HG02763 (cell line): ENCODE measurements around the gene EXTL1.

Experiments used
- ATAC-seq: cut with Tn5 transposase; IDR thresholded peaks from one replicate; pipeline ENCODE4 v1.9.1; 2021; ENCODE audit warnings: mild to moderate bottlenecking, moderate library complexity; ENCODE audit not compliant: unreplicated experiment

Gene EXTL1

DNA sequence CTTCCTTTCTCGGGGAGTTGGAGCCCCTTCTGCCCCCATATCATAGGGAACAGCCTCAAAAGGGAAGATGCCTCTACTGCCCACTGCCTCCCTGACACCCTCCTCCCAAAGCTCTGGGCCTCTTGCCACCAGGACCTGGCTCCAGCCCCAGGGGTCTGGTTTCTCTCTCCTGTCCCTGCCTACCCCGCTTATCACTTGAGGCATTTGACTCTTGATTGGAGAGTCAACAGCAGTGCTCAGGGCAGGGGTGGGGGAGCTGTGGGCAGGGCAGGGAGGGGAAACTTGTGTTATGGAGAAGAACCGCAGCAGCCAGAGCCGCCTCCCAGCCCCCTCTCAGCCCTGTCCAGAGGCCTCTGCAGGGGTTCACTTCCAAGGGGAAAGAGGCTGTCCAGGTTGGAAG, 45.3 kb downstream of the EXTL1 start:
- ATAC-seq = no peak

DNA sequence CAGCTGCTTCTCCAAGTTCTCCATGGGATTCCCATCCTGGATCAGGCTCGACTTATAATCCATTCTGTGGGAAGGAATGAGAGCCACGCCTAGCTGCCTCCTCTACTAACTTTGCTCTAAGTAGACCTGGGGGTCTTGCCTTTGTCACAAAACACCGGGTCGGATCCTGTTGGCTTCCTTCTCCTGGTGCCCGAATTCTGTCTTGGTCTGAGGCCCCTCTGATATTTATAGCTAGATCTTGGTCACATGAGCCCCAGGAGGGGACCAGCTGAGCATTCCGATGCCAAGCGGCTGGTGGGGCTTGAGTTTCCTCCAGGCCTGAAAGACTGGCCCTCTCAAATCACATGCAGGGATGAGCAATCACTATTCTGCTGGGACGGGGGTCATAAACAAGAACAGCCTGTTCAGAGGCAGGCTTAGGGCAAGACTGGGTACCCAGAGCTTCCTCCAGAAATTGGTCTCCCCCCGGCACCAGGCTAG, 45.9 kb downstream of the EXTL1 start, which contains the start of gene TRIM63:
TRIM63 (minus strand) TSS at position 199 of the 480 bp plus-strand sequence; CDS start at position 63, 136 bp downstream.
- no peak for ATAC-seq

DNA sequence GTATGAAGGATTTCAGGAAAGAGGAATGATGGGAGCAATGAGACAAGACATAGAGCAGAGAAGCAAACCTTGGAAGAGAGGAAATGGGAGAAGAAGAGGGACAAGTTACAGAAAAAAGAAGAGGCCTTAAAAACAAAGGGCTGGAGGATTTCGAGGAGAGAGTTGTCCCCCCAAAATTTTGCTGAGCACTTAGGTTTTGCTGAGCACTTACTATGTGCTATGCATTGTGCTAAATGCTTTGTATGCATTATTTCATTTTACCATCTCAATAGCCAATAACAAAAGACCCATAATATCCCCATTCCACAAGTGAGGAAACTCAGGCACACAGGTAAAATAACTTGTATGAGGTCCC, 48.3 kb downstream of the EXTL1 start:
- ATAC-seq = no peak

- ATAC-seq = no peak
Observed at GRCh38 chr1:26070296-26070962, 48.9 kb downstream of the EXTL1 start.

GRCh38 chr1:26070963-26071342, 49.4 kb downstream of the EXTL1 start:
- ATAC-seq = no peak

- no peak for ATAC-seq
Observed at GRCh38 chr1:26072305-26072704, 50.7 kb downstream of the EXTL1 start.

GRCh38 chr1:26075421-26076144, 54.0 kb downstream of the EXTL1 start:
- ATAC-seq = no peak

- ATAC-seq = no peak
Observed at GRCh38 chr1:26077524-26077923, 55.9 kb downstream of the EXTL1 start.

- no peak for ATAC-seq
Observed at GRCh38 chr1:26078286-26079177, 57.0 kb downstream of the EXTL1 start.

DNA sequence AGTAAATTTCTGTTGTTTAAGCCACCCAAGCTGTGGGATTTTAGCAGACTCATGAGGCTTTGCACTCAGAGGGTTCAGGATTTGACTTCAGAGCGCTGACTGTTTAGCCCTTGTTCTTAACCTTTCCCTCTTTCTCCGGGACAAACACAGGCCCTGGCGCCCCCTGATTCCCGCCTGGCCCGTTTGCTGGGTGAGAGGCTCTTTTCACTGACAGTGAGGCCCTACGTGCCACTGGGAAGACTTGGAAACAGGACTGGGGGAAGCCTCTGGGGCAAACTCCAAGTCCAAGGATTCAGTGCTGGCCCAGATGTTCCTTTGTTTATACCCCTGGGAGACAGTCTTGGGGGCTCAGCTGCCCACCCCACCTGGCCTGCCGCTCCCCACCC, 57.6 kb downstream of the EXTL1 start:
- ATAC-seq = no peak

GRCh38 chr1:26079960-26080814, 58.6 kb downstream of the EXTL1 start:
- ATAC-seq = no peak

GRCh38 chr1:26081267-26082019, 59.9 kb downstream of the EXTL1 start:
- no peak for ATAC-seq

- ATAC-seq = no peak
Observed at GRCh38 chr1:26082020-26082350, 60.4 kb downstream of the EXTL1 start.

DNA sequence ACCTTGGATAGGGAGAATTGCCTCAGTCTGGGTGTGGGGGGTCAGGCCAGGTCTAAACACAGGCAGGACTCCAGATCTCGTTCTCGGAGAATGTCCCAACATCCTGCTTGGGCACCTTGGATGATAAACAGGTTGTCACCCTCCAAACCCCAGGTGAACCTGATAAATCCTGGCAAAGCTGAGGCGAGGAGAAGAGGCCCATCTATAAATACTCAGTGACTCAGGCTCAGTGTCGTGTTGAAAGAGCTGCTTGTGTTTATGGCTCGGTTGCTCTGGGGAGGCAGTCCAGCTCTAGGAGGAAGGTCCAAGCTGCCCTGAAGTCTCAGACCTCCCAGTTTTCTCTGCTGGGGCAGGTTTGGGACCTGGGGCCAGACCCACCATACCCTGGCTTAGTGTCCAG, 61.6 kb downstream of the EXTL1 start:
- ATAC-seq = no peak

GRCh38 chr1:26084091-26084561, 62.6 kb downstream of the EXTL1 start:
- ATAC-seq = no peak

DNA sequence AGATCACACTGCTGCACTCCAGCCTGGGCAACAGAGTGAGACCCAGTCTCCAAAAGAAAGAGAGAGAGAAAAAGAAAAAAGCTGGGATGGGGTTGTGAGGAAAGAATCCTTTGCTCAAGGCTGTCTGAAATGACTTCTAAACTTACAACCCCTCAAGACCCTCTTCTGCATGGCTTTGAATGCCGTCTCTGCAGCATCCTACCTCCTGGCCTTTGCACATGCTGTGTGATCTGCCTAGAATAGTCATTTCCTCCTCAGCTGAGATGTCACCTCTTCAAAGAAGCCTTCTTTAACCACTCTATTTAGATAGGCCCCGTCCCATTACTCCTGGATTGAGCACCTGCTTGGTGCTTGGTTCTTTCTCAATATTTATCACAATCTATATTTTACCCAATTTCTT, 63.3 kb downstream of the EXTL1 start:
- no peak for ATAC-seq
